Fibroblast of pulmonary artery (primary cell): Measurements from ENCODE around the gene CXADR.
"Not testable (repeated sequence)": the region's sequence is repeated elsewhere in the genome, so short reads cannot be mapped to it uniquely, and the experiment has no call there.

ENCODE experiments used
- DNase-seq: peaks from one replicate; pipeline ENCODE4 v3.0.0-alpha.2; 2010; ENCODE audit warnings: low read depth
- H3K4me3 ChIP-seq: replicated peaks from 2 replicates; pipeline ENCODE4 v1.5.1; 2011; ENCODE audit warnings: low read depth, mild to moderate bottlenecking, control low read depth, low read length, moderate library complexity
- TF ChIP-seq, protein P1 (sequence below): IDR thresholded peaks from 2 replicates; pipeline ENCODE4 v1.5.1; 2011; ENCODE audit warnings: mild to moderate bottlenecking, control low read depth, low read length, inconsistent platforms; ENCODE audit errors: missing control alignments

Gene CXADR

DNA sequence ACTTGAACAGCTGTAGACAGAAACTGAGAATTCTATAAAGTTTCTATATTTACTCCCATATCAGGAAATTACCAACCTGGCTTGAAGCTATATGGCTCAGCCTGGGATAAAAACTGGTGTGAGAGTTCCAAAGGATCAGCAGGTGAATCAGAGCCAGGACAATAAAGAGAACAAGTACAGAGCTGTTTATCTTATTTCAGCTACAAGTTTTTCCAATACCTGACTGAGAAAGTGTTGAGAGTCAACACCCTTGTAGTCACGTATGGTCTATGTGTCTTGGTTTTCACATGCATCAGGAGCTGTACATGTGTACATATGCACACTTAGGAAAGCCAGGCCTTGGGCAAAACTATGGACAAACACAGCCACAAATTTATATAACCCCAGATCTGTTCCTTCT is 40.7 kb upstream of the CXADR start:
- H3K4me3 ChIP-seq = no peak overlapping the region
- TF ChIP-seq, protein P1, sequence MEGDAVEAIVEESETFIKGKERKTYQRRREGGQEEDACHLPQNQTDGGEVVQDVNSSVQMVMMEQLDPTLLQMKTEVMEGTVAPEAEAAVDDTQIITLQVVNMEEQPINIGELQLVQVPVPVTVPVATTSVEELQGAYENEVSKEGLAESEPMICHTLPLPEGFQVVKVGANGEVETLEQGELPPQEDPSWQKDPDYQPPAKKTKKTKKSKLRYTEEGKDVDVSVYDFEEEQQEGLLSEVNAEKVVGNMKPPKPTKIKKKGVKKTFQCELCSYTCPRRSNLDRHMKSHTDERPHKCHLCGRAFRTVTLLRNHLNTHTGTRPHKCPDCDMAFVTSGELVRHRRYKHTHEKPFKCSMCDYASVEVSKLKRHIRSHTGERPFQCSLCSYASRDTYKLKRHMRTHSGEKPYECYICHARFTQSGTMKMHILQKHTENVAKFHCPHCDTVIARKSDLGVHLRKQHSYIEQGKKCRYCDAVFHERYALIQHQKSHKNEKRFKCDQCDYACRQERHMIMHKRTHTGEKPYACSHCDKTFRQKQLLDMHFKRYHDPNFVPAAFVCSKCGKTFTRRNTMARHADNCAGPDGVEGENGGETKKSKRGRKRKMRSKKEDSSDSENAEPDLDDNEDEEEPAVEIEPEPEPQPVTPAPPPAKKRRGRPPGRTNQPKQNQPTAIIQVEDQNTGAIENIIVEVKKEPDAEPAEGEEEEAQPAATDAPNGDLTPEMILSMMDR = no peak
- DNase-seq = no peak

DNA sequence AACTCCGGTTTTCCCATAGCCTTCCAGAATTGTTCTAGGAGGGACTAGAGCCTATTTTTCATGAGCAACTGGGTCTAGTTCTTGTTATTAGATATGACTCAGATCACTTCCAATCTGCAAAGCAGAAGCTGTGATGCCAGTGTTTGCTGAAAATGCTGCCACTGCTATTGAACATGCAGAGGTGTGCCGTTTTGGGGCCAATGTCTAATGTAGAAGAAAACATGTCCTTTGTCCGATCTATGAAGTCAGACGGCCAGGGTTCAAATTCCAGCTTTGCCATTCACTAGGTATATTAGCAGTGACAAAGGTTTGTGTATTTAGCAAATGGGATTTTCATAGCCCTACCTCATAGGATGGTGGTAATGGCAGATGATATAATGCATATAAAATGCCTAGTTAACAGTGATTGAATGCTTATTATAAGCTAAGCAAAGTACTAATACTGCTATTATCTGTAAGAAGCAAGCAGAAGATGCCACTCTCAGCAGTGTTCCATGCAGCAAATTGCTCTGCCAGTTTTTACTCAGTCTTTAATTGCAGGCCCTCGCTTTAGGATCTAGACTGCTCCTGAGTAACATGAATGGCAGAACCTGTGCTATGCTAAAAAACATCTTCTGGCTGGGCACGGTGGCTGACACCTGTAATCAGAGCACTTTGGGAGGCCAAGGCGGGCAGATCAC is 40.1 kb upstream of the CXADR start:
- no peak for DNase-seq
- TF ChIP-seq, protein P1 = no peak
- H3K4me3 ChIP-seq = no peak overlapping the region

DNA sequence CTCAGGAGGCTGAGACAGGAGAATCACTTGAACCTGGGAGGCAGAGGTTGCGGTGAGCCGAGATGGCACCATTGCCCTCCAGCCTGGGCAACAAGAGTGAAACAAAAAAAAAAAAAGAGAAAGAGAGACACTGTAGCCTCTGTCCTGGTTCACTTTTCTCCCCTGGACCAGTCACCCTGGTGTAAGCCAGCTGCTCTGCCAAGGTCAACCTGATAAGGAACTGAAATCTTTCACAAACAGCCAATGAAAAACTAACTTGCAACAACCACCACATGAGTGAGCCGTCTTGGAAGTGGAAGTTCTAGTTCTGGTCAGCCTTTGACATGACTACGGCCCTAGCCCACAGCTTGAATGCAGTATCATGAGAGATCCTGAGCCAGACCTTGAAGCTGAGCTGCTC is 36.8 kb upstream of the CXADR start:
- TF ChIP-seq, protein P1 = no peak
- H3K4me3 ChIP-seq = no peak overlapping the region
- no peak for DNase-seq

DNA sequence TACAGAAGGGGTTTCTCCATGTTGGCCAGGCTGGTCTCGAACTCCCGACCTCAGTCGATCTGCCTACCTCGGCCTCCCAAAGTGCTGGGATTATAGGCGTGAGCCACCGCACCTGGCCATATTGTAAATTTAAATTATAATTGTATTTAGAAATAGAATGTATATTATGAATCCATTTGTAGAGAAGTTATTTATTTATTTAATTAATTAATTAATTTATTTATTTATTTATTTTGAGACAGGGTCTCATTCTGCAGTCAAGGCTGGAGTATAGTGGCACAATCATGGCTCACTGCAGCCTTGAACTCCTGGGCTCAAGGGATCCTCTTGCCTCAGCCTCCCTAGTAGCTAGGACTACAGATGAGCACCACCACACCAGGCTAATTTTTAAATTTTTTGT is 34.7 kb upstream of the CXADR start:
- not testable (repeated sequence) for DNase-seq, H3K4me3 ChIP-seq

DNA sequence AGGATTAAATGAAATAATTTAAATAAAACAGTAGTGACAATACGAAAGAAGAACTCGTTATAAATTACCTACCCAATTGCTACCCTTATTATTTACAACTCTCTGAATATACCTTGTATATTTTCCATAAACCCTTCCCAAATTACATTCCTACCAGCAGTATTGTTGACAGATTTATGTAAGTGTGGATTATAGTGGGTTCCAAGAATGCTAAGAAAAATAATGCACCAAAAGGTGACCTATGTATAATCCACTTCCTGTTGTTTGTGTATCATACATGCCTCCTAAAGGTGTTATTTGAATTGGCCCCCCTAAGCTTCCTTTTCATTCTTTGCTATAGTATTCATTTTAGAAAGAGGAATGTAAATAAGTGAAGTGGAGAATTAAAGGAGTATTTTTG is 33.2 kb upstream of the CXADR start:
- TF ChIP-seq, protein P1 = no peak
- no peak for DNase-seq
- H3K4me3 ChIP-seq = no peak overlapping the region

DNA sequence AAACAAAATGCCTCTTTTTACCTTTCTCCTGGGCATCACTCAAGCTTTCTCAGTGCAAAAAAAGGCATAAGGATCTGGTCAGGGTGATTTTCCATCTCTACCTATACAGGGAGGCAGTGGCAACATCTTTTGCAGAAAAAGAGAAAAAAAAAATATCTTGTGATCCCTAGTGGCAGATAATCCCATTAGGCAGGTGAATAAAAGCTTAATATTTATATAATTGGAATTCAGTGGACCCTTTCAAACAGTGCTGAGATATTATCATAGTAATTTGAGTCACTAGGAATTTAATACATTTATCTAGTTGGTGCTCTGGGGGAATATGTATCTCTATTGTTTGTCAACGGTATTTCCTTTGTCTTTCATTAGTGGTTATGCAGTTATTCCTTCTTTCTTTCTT is 29.9 kb upstream of the CXADR start:
- H3K4me3 ChIP-seq = no peak overlapping the region
- no peak for DNase-seq
- TF ChIP-seq, protein P1 = no peak

DNA sequence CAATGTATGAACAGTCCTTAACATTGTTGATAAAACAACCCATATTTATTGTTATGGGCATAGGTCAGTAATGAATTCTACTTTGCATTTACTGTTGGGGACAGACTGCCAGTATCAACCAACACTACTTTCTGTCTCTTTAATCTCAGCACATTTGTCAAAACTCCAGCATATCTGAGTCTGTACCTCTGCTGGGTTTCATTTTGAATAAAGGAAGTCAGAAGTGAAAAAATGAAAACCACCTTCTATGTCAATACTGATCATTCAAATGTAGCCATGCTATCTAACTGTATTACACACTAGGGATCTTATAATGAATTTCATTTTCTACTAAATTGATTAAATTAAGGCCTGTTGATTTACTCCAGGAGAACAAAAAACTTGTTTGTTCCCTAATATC is 24.2 kb upstream of the CXADR start:
- TF ChIP-seq, protein P1 = no peak
- H3K4me3 ChIP-seq = no peak overlapping the region
- DNase-seq = no peak

DNA sequence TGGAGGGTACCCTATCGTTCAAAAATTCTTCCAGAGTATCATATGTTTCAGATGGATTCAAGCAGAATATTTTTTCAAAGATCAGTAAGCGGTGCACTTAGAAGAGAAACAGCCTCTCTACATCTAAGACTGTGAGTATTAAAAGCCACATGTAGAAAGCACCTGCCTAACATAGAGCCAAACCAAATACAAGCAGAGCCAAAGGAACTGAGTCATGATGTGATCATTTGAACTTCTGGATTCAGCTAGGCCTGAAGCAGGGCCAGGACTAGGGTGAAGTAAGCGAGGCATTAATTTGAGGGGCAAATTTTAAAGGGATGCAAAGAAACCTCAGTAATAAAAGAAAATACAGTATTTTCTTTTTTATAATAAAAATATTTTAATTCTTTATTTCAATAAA is 23.3 kb upstream of the CXADR start:
- not testable (repeated sequence) for H3K4me3 ChIP-seq
- peak; percentile 58 for DNase-seq
